Activated naive CD8-positive, alpha-beta T cell treated with anti-CD3 and anti-CD28 coated beads, Interleukin-2, amount 10 ng/mL, durations not matched to agents 7 days and 5 days (primary cell): Measurements from ENCODE around the gene LDB2. TPM values are rescaled to one million over a fixed set of nuclear protein-coding genes. Genes with fewer than 3 reads are reported as not detected.

Experiments used
- ATAC-seq: fragments of 150-1000 bp; cut with Tn5 transposase; one replicate; pipeline ENCODE4 v1.10.0; 2021; ENCODE audit warnings: low read depth, moderate library complexity
- POLR2A ChIA-PET: fragments of 350-600 bp; sonication (Branson Sonifier 250); formaldehyde crosslinking; loops from one replicate; lab custom pipeline; 2021; ENCODE audit warnings: antibody characterized with exemption; lab: Charles Lee
- DNase-seq: peaks from one replicate; pipeline ENCODE4 v3.0.0; 2021
- H3K27ac Mint-ChIP-seq: one replicate; pipeline ENCODE4 v1.8.0; 2022; ENCODE audit warnings: mild to moderate bottlenecking, mixed read lengths
- H3K27me3 Mint-ChIP-seq: one replicate; pipeline ENCODE4 v1.8.0; 2022; ENCODE audit warnings: mild to moderate bottlenecking, moderate library complexity, mixed read lengths
- H3K36me3 Mint-ChIP-seq: one replicate; pipeline ENCODE4 v1.8.0; 2021; ENCODE audit warnings: mild to moderate bottlenecking, mixed read lengths
- H3K4me1 Mint-ChIP-seq: one replicate; pipeline ENCODE4 v1.8.0; 2021; ENCODE audit warnings: mixed read lengths
- H3K4me3 Mint-ChIP-seq: one replicate; pipeline ENCODE4 v1.8.0; 2022; ENCODE audit warnings: mild to moderate bottlenecking, moderate library complexity, mixed read lengths
- H3K9me3 Mint-ChIP-seq: one replicate; pipeline ENCODE4 v1.8.0; 2021; ENCODE audit warnings: mixed read lengths
- total RNA-seq, 2 experiments: library from RNA; stranded (reverse); gene quantifications; one replicate each; pipeline ENCODE4 v1.2.3, GENCODE V29; 2021

The LDB2 gene
- total RNA-seq, 2 experiments from 2014 or later, result not detected

GRCh38 chr4:16626945-16627344 lies 271.5 kb downstream of the LDB2 start:
- Mint-ChIP-seq H3K9me3 (peaks cover 2% of the 10 kb centered on the region), H3K36me3 (no peaks in the 10 kb centered on the region), H3K4me1 (no peaks in the 10 kb centered on the region), H3K27ac (no peak overlapping the region), H3K27me3 (no peaks in the 10 kb centered on the region), H3K4me3 (no peak overlapping the region)
- POLR2A ChIA-PET, result no interaction called here
- ATAC-seq (no peak), DNase-seq (no peak)

DNA sequence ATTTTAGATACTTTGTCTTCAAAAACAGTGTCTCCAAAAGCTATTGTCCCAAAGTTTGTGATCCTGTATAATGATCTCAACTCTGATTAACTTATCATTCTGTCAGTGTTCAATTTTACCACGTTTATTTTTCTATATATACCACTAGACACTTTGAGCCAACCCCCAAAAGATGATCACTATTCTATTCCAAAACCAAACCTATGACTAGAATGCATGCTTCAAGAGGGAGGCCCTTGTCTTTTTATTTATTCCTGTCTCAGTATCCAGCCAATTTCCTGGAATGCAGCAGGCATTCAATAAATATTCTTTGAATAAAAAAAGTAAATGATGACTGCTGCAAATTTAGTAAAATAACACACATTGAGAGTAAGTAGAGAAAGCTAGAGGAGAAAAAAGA lies 275.6 kb downstream of the LDB2 start:
- no peaks in the 10 kb centered on the region for H3K27me3 Mint-ChIP-seq
- H3K4me3 Mint-ChIP-seq, result no peak overlapping the region
- no peaks in the 10 kb centered on the region for H3K36me3 Mint-ChIP-seq
- H3K4me1 Mint-ChIP-seq, result no peaks in the 10 kb centered on the region
- DNase-seq (no peak), ATAC-seq (no peak)
- POLR2A ChIA-PET, result no interaction called here
- H3K27ac Mint-ChIP-seq, result no peak overlapping the region
- no peaks in the 10 kb centered on the region for H3K9me3 Mint-ChIP-seq

DNA sequence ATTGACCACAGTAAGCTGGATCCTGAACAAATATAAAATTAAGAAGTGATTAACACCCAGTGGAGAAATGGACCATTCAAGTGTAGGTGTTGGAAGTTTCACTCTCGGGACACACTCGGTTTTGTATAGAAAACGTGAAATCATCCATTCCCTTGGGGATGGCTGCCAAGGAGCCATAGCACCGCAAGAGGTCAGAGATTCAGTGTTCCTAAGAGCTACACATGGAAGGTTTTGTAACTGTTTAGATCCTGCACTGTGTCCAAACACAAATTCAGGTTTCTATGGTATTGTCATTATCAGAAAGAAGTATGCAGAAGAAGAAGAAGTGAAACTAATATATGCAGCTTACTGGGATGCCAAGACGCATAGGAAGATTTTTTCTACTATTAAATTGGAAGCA lies 281.0 kb downstream of the LDB2 start:
- no peaks in the 10 kb centered on the region for H3K36me3 Mint-ChIP-seq
- H3K27me3 Mint-ChIP-seq, result no peaks in the 10 kb centered on the region

DNA sequence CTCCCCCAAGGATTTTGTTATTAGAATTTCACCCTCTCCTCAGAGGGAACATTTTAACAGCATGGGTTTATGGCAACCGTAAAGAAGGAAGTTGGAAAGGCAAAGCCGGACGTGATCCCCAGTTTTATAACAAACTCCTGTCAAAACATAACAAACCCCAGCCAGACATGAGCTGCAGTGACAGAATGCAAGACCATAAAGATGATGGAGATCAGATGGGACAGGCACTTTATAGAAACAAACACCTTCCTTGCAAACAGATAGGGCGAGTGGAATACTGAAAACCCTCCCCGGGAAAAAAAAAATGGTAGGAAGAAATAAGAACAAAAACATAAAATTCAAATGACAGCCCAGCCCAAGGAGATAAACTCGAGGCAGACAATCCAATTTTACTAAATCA lies 281.4 kb downstream of the LDB2 start:
- POLR2A ChIA-PET, result no interaction called here
- DNase-seq (no peak), ATAC-seq (no peak)
- H3K36me3 Mint-ChIP-seq, result no peaks in the 10 kb centered on the region
- no peak overlapping the region for H3K4me3 Mint-ChIP-seq
- no peak overlapping the region for H3K27ac Mint-ChIP-seq
- H3K9me3 Mint-ChIP-seq, result no peaks in the 10 kb centered on the region
- H3K27me3 Mint-ChIP-seq, result no peaks in the 10 kb centered on the region
- H3K4me1 Mint-ChIP-seq, result no peaks in the 10 kb centered on the region

More for the DNA sequence above, 281.0 kb downstream of the LDB2 start:
- H3K27ac Mint-ChIP-seq, result no peak overlapping the region
- POLR2A ChIA-PET, result no interaction called here
- H3K4me1 Mint-ChIP-seq, result no peaks in the 10 kb centered on the region
- no peak for DNase-seq
- H3K9me3 Mint-ChIP-seq, result no peaks in the 10 kb centered on the region
- no peak for ATAC-seq
- H3K4me3 Mint-ChIP-seq, result no peak overlapping the region

- no peaks in the 10 kb centered on the region for H3K36me3 Mint-ChIP-seq
Observed at GRCh38 chr4:16609170-16609758, 289.2 kb downstream of the LDB2 start.

GRCh38 chr4:16608611-16609125 lies 289.8 kb downstream of the LDB2 start:
- no peaks in the 10 kb centered on the region for H3K27me3 Mint-ChIP-seq
- H3K4me1 Mint-ChIP-seq, result no peaks in the 10 kb centered on the region
- H3K36me3 Mint-ChIP-seq, result no peaks in the 10 kb centered on the region
- no peak for DNase-seq
- no peak overlapping the region for H3K27ac Mint-ChIP-seq
- no peak overlapping the region for H3K4me3 Mint-ChIP-seq
- no peak for ATAC-seq
- POLR2A ChIA-PET, result no interaction called here
- H3K9me3 Mint-ChIP-seq, result peaks cover 1% of the 10 kb centered on the region

More at GRCh38 chr4:16609170-16609758, 289.2 kb downstream of the LDB2 start:
- ATAC-seq, result no peak
- Mint-ChIP-seq H3K9me3 (peaks cover 1% of the 10 kb centered on the region), H3K27me3 (no peaks in the 10 kb centered on the region), H3K4me3 (no peak overlapping the region), H3K4me1 (no peaks in the 10 kb centered on the region), H3K27ac (no peak overlapping the region)
- no peak for DNase-seq
- POLR2A ChIA-PET, result no interaction called here

- no peak overlapping the region for H3K27ac Mint-ChIP-seq
- no peaks in the 10 kb centered on the region for H3K4me1 Mint-ChIP-seq
Observed at GRCh38 chr4:16608123-16608522, 290.3 kb downstream of the LDB2 start.

DNA sequence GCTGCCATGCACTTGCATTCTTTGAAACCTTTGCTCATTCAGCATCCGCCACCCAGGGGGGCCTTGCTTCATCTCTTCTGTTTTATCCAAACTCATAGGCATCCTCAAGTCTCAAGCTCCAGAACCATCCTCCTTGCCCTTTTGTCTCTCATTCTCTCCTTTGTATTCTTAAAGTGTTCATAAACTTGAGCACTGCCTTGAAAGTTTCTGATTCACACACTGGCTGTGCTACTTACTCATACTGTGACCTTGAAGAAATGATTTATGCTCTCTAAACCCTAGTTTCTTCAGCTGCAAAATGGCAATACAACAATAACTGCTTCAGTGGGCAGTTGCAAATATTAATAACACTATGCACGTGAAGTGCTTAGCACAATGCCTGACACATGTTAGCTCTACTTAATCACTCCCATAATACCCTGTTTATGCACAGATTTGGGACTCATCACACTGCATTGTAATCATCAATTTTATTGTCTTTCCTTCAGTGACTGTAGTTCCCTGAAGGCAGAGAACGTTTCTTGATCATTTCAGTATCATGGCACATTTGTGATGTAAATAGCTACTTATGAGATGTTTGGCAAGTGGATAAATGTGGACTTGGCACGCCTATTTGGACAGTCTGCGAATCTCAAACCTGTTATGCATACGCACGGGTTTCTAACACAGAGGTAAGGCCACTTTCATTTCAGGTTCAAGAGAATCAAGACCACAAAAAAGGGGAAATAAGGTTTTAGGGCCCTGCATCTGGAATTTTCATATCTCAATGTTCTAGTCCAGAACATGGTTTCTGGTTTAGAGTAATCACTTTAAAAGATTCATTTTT lies 291.0 kb downstream of the LDB2 start:
- H3K9me3 Mint-ChIP-seq, result peaks cover 1% of the 10 kb centered on the region
- no peaks in the 10 kb centered on the region for H3K36me3 Mint-ChIP-seq
- ATAC-seq (no peak), DNase-seq (no peak)
- no peak overlapping the region for H3K27ac Mint-ChIP-seq
- H3K27me3 Mint-ChIP-seq, result no peaks in the 10 kb centered on the region
- POLR2A ChIA-PET, result no interaction called here
- H3K4me3 Mint-ChIP-seq, result no peak overlapping the region
- H3K4me1 Mint-ChIP-seq, result no peaks in the 10 kb centered on the region

More at GRCh38 chr4:16608123-16608522, 290.3 kb downstream of the LDB2 start:
- Mint-ChIP-seq H3K4me3 (no peak overlapping the region), H3K9me3 (peaks cover 1% of the 10 kb centered on the region), H3K27me3 (no peaks in the 10 kb centered on the region), H3K36me3 (no peaks in the 10 kb centered on the region)
- no peak for ATAC-seq
- DNase-seq, result no peak
- POLR2A ChIA-PET, result no interaction called here

DNA sequence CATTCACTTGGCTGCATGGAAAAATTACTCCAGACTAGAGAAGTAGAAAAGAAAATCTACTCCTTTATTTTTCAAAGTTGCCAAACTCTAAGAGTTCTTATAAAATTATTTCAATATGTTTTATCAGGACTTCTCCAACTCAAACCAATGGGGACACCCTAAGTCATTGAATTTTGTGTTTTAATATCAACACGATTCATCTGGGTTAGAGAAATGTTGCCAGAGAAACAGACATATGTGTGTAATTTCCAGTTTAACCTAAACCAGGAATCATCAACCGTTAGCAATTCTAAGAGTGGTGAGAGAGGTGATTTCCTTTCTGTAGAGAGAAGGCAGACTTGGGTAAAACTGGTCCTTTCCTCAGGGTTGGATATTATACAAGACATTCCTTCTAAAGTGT lies 291.8 kb downstream of the LDB2 start:
- no peaks in the 10 kb centered on the region for H3K36me3 Mint-ChIP-seq
- ATAC-seq, result no peak

DNA sequence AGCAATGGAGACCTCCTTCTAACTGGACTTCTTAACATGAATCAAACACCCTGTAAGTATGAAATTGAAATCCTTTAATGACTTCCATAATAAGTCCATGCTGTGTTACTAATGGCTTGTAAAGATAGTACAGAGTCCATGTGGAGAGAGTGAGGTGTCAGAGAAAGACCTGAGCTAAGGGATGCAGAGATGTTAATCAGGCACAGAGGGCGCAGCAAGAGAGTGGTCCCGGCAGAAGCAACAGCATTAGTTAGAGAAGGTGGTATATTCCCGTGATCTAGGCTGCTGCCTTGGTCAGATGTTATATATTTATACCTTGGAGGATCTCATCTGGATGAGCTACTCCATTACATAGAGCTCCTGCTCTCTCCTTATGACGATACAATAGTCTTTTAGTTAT lies 295.3 kb downstream of the LDB2 start:
- DNase-seq, result no peak
- no peak for ATAC-seq
- Mint-ChIP-seq H3K4me3 (no peak overlapping the region), H3K36me3 (no peaks in the 10 kb centered on the region), H3K27me3 (no peaks in the 10 kb centered on the region), H3K9me3 (no peaks in the 10 kb centered on the region), H3K27ac (no peak overlapping the region), H3K4me1 (no peaks in the 10 kb centered on the region)
- POLR2A ChIA-PET, result no interaction called here

More for the DNA sequence above, 291.8 kb downstream of the LDB2 start:
- Mint-ChIP-seq H3K9me3 (peaks cover 1% of the 10 kb centered on the region), H3K4me3 (no peak overlapping the region), H3K27ac (no peak overlapping the region), H3K27me3 (no peaks in the 10 kb centered on the region), H3K4me1 (no peaks in the 10 kb centered on the region)
- POLR2A ChIA-PET, result no interaction called here
- no peak for DNase-seq

GRCh38 chr4:16598597-16599206 lies 299.7 kb downstream of the LDB2 start:
- H3K9me3 Mint-ChIP-seq, result no peaks in the 10 kb centered on the region
- POLR2A ChIA-PET, result no interaction called here
- H3K4me1 Mint-ChIP-seq, result no peaks in the 10 kb centered on the region
- no peak overlapping the region for H3K4me3 Mint-ChIP-seq
- ATAC-seq, result no peak
- H3K27me3 Mint-ChIP-seq, result no peaks in the 10 kb centered on the region
- no peaks in the 10 kb centered on the region for H3K36me3 Mint-ChIP-seq
- no peak overlapping the region for H3K27ac Mint-ChIP-seq
- DNase-seq, result no peak

- H3K9me3 Mint-ChIP-seq, result no peaks in the 10 kb centered on the region
- H3K4me3 Mint-ChIP-seq, result no peak overlapping the region
- H3K27ac Mint-ChIP-seq, result no peak overlapping the region
- no peaks in the 10 kb centered on the region for H3K4me1 Mint-ChIP-seq
- ATAC-seq (no peak), DNase-seq (no peak)
- H3K27me3 Mint-ChIP-seq, result no peaks in the 10 kb centered on the region
- no peaks in the 10 kb centered on the region for H3K36me3 Mint-ChIP-seq
- POLR2A ChIA-PET, result no interaction called here
Observed at GRCh38 chr4:16597845-16598596, 300.4 kb downstream of the LDB2 start.

- Mint-ChIP-seq H3K4me3 (no peak overlapping the region), H3K9me3 (no peaks in the 10 kb centered on the region), H3K4me1 (no peaks in the 10 kb centered on the region), H3K27ac (no peak overlapping the region), H3K36me3 (no peaks in the 10 kb centered on the region), H3K27me3 (no peaks in the 10 kb centered on the region)
- ATAC-seq (no peak), DNase-seq (no peak)
- POLR2A ChIA-PET, result no interaction called here
Observed at GRCh38 chr4:16597443-16597842, 301.0 kb downstream of the LDB2 start.
